Measurements from ENCODE around the gene NCLN.
A peak's percentile ranks its signal among the peaks of the same experiment; 100 is the strongest.
"Not testable (repeated sequence)": the region's sequence is repeated elsewhere in the genome, so short reads cannot be mapped to it uniquely, and the experiment has no call there.

Gene NCLN

DNA sequence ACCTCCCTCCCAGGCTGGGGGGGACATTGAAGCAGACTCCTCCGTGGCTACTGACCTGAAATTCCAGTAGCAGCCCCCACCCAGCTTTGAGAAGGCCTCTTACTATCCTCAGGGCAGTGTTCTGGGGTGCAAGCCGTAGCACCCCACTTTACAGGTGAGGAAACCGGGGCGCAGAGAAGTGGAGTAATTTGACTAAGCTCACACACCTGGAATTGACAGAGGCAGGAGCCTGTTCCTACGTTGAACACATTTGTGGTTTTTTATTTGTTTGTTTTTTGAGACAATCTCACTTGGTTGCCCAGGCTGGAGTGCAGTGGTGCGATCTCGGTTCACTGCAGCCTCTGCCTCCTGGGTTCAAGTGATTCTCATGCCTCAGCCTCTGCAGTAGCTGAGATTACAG, 21.8 kb upstream of the NCLN start:
- peaks cover 24% of the 10 kb centered on the region for H3K4me1 Mint-ChIP-seq
- DNase-seq (no peak), ATAC-seq (no peak)
- no peak overlapping the region for H3K4me3 Mint-ChIP-seq
- H3K36me3 Mint-ChIP-seq (ENCODE audit: low read depth), result peaks cover 10% of the 10 kb centered on the region
- no peaks in the 10 kb centered on the region for H3K27me3 Mint-ChIP-seq
- peaks cover 4% of the 10 kb centered on the region for H3K9me3 Mint-ChIP-seq
- H3K27ac Mint-ChIP-seq, result no peak overlapping the region

DNA sequence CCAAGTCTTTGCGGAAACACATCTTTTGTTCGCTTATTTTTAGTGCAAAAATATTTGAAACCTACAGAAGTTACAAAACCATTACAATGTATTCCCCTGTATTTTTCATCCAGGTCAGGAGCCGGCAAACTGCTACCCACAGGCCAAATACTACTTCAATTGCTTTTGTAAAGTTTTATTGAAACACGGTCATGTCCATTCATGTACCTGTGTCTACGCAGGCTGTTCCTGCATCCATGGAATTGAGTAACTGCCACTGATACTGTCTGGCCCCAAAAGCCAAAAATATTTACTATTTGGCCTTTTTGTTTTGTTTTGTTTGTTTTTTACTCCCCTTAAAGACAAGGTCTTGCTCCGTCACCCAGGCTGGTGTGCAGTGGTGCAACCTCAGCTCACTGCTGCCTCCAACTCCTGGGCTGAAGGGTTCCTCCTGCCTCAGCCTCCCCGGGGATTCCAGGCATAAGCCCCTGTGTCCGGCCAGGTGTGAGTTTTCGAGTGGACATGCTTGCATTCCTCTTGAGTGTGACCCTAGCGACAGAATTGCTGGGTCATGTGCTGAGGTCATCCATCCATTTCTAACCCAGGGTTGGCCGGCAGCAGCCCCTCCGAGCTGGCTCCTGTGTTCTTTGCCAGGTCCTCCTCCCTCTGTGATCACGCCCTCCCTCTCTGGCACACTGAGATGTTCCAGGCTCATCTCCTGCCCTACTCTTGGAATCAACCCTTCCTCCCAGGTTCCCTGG, 18.0 kb upstream of the NCLN start:
- DNase-seq (no peak), ATAC-seq (no peak)
- peaks cover 23% of the 10 kb centered on the region for H3K4me1 Mint-ChIP-seq
- no peaks in the 10 kb centered on the region for H3K36me3 Mint-ChIP-seq (ENCODE audit: low read depth)
- H3K27ac Mint-ChIP-seq, result no peak overlapping the region
- H3K4me3 Mint-ChIP-seq, result no peak overlapping the region
- H3K27me3 Mint-ChIP-seq, result no peaks in the 10 kb centered on the region
- no peaks in the 10 kb centered on the region for H3K9me3 Mint-ChIP-seq

DNA sequence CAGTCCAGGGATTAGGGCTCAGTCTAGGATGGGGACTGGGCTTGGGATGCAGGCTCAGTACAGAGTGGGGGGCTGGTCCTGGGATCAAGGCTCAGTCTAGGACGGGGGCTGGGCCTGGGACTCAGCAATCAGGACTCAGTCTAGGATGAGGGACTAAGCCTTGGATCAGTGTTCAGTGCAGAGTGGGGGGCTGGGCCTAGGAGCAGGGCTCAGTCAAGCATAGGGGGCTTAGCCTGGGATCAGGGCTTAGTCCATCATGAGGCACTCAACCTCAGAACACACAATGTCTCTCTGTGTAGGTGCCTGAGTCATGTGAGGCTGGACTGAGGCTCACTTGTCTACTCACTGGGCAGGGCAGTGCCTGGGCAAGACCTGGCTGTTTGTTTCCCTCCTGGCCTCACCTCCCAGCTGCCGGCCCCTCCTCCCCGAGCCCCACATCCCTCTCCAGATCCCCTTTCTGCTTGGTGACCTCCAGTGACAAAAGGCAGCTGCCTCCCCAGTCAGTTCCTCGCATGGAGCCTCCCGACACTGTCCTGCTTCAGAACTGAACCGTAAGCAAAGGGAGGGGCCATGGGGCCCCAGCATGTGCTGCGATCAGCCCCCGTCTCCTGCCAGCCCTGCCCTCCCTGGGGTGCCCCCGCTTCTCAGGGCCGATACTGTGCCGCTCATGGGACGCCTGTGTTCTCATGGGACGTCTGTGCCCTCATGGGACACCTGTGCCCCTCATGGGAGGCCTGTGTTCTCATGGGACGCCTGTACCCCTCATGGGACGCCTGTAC, 13.6 kb upstream of the NCLN start:
- Mint-ChIP-seq H3K36me3 (ENCODE audit: low read depth) (no peaks in the 10 kb centered on the region), H3K4me3 (no peak overlapping the region), H3K9me3 (no peaks in the 10 kb centered on the region), H3K27ac (peak overlapping the region; percentile 46), H3K4me1 (peaks cover 22% of the 10 kb centered on the region), H3K27me3 (no peaks in the 10 kb centered on the region)
- no peak for DNase-seq
- peak; percentile 36 for ATAC-seq

DNA sequence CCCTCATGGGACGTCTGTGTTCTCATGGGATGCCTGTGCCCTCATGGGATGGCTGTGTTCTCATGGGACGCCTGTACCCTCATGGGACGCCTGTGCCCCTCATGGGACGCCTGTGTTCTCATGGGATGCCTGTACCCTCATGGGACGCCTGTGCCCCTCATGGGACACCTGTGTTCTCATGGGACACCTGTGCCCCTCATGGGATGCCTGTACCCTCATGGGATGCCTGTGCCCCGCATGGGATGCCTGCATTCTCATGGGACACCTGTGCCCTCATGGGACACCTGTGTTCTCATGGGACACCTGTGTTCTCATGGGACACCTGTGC, 13.1 kb upstream of the NCLN start:
- Mint-ChIP-seq H3K4me1 (peaks cover 25% of the 10 kb centered on the region), H3K27ac (peak overlapping the region; percentile 46)
- not testable (repeated sequence) for H3K4me3 Mint-ChIP-seq; H3K9me3 Mint-ChIP-seq; H3K36me3 Mint-ChIP-seq (ENCODE audit: low read depth); H3K27me3 Mint-ChIP-seq; ATAC-seq; DNase-seq

DNA sequence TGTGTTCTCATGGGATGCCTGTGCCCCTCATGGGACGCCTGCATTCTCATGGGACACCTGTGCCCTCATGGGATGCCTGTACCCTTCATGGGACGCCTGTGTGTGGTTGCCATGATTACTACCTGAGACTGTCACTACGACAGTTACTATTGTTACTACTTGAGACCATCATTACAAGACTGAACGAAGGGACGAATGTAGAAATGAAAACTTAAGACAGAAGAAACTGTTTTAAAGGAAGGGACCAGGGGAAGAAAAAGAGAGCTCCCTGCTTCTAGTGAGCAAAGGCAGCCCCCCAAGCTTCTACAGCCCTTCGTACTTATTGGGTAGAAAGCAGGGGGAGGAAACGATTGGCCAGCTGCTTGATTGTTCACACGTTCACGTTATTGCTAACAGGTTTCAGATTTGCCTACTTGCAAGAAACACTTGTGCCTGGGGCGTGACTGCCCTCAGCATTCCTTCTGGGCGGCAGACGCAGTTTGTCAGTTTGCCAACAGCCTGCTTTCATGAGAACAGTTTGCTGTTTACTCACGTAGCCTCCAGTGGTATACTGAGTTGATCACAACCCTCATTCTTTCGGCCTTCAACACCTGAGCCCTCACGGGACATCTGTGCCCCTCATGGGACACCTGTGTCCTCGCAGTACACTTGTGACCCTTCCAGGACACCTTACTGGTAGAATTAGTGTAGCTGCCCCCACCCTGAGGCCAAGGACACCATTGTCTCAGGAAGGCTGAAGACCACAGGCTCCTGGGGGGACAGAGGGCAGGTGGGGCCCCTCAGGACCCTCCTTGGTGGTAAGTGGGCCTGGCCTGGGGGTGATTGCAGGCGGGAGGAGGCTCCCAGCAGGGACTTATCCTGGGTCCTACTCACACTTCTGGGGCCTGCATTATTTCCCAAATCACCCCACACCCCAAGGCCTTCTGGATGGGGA, 9.7 kb upstream of the NCLN start:
- H3K4me1 Mint-ChIP-seq, result peaks cover 24% of the 10 kb centered on the region
- H3K27me3 Mint-ChIP-seq, result no peaks in the 10 kb centered on the region
- peaks cover 13% of the 10 kb centered on the region for H3K36me3 Mint-ChIP-seq (ENCODE audit: low read depth)
- H3K9me3 Mint-ChIP-seq, result no peaks in the 10 kb centered on the region
- ATAC-seq (no peak), DNase-seq (no peak)
- peak overlapping the region; percentile 3 for H3K27ac Mint-ChIP-seq
- H3K4me3 Mint-ChIP-seq, result no peak overlapping the region

DNA sequence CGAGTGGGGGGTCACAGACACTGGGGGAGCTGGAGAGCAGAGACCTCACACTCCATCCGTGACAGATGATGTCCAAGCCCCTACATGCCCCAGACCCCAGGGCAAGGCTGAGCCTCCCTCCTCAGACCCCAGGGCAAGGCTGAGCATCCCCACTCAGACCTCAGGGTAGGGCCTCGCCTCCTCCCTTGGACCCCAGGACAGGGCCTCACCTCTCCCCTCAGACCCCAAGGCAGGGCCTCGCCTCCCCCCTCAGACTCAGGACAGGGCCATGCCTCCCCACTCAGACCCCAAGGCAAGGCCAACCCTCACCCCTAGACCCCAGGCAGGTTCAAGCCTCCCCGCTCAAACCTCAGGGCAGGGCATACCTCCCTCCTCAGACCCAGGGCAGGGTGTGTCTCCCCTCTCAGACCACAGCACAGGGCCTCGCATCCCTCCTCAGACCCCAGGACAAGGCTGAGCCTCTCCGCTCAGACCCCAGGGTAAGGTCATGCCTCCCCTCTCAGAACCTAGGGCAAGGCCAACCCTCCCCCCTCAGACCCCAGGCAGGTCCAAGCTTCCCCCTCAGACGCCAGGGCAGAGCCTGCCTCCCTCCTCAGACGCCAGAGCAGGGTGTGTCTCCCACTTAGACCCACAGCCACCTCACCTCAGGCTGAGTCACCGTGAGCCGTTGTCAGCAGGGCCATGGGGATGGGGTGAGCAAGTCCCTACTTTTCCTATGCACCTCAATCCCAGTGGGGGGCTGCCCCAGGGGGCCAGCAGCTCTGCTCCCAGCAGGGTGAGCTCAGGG, 8.8 kb upstream of the NCLN start:
- Mint-ChIP-seq H3K4me1 (peaks cover 27% of the 10 kb centered on the region), H3K4me3 (peak overlapping the region; percentile 64), H3K27ac (peak overlapping the region; percentile 79), H3K27me3 (no peaks in the 10 kb centered on the region), H3K36me3 (ENCODE audit: low read depth) (peaks cover 16% of the 10 kb centered on the region), H3K9me3 (no peaks in the 10 kb centered on the region)
- DNase-seq (peak; percentile 74), ATAC-seq (peak; percentile 76)

DNA sequence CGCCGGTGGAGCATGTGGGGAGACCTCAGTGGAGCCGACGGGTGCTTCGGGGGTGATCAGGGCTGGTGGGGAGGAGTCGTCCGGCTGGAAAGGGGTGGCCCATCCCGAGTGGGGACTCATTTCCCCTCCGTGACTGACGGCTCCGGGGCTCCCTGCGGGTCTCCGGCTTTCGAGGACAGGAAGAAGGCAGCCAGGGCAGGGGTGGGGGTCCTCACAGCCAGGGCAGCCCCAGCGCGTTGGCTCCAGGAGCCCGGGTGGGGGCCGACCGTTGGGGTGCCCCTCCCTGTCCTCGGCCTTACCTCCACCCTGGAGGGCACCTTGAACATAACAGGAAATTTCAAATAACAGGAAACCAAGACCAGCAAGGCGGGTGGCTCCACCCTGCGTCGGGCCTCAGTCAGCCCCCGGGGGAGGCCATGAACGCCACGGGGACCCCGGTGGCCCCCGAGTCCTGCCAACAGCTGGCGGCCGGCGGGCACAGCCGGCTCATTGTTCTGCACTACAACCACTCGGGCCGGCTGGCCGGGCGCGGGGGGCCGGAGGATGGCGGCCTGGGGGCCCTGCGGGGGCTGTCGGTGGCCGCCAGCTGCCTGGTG, 7.3 kb upstream of the NCLN start, which contains the start of gene S1PR4:
S1PR4 (plus strand) TSS at position 393 of the 596 bp plus-strand sequence; CDS start at position 417, 24 bp downstream.
- peaks cover 38% of the 10 kb centered on the region for H3K4me1 Mint-ChIP-seq
- no peaks in the 10 kb centered on the region for H3K27me3 Mint-ChIP-seq
- DNase-seq (peak; percentile 70), ATAC-seq (peak; percentile 67)
- H3K27ac Mint-ChIP-seq, result peak within 1 kb of the TSS; percentile 95
- no peaks in the 10 kb centered on the region for H3K9me3 Mint-ChIP-seq
- H3K36me3 Mint-ChIP-seq (ENCODE audit: low read depth), result peaks cover 20% of the 10 kb centered on the region
- peak within 1 kb of the TSS; percentile 92 for H3K4me3 Mint-ChIP-seq

DNA sequence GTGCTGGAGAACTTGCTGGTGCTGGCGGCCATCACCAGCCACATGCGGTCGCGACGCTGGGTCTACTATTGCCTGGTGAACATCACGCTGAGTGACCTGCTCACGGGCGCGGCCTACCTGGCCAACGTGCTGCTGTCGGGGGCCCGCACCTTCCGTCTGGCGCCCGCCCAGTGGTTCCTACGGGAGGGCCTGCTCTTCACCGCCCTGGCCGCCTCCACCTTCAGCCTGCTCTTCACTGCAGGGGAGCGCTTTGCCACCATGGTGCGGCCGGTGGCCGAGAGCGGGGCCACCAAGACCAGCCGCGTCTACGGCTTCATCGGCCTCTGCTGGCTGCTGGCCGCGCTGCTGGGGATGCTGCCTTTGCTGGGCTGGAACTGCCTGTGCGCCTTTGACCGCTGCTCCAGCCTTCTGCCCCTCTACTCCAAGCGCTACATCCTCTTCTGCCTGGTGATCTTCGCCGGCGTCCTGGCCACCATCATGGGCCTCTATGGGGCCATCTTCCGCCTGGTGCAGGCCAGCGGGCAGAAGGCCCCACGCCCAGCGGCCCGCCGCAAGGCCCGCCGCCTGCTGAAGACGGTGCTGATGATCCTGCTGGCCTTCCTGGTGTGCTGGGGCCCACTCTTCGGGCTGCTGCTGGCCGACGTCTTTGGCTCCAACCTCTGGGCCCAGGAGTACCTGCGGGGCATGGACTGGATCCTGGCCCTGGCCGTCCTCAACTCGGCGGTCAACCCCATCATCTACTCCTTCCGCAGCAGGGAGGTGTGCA, 6.6 kb upstream of the NCLN start:
- H3K27me3 Mint-ChIP-seq, result no peaks in the 10 kb centered on the region
- peak overlapping the region; percentile 92 for H3K4me3 Mint-ChIP-seq
- peak; percentile 12 for ATAC-seq

DNA sequence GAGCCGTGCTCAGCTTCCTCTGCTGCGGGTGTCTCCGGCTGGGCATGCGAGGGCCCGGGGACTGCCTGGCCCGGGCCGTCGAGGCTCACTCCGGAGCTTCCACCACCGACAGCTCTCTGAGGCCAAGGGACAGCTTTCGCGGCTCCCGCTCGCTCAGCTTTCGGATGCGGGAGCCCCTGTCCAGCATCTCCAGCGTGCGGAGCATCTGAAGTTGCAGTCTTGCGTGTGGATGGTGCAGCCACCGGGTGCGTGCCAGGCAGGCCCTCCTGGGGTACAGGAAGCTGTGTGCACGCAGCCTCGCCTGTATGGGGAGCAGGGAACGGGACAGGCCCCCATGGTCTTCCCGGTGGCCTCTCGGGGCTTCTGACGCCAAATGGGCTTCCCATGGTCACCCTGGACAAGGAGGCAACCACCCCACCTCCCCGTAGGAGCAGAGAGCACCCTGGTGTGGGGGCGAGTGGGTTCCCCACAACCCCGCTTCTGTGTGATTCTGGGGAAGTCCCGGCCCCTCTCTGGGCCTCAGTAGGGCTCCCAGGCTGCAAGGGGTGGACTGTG, 5.9 kb upstream of the NCLN start:
- peak overlapping the region; percentile 92 for H3K4me3 Mint-ChIP-seq
- peak overlapping the region; percentile 95 for H3K27ac Mint-ChIP-seq
- H3K9me3 Mint-ChIP-seq, result no peaks in the 10 kb centered on the region
- DNase-seq (peak; percentile 55), ATAC-seq (peak; percentile 22)
- H3K27me3 Mint-ChIP-seq, result no peaks in the 10 kb centered on the region
- peaks cover 49% of the 10 kb centered on the region for H3K4me1 Mint-ChIP-seq
- H3K36me3 Mint-ChIP-seq (ENCODE audit: low read depth), result peaks cover 20% of the 10 kb centered on the region

More for the DNA sequence above, 6.6 kb upstream of the NCLN start:
- Mint-ChIP-seq H3K4me1 (peaks cover 42% of the 10 kb centered on the region), H3K9me3 (no peaks in the 10 kb centered on the region), H3K36me3 (ENCODE audit: low read depth) (peaks cover 20% of the 10 kb centered on the region), H3K27ac (peak overlapping the region; percentile 95)
- peak; percentile 44 for DNase-seq

DNA sequence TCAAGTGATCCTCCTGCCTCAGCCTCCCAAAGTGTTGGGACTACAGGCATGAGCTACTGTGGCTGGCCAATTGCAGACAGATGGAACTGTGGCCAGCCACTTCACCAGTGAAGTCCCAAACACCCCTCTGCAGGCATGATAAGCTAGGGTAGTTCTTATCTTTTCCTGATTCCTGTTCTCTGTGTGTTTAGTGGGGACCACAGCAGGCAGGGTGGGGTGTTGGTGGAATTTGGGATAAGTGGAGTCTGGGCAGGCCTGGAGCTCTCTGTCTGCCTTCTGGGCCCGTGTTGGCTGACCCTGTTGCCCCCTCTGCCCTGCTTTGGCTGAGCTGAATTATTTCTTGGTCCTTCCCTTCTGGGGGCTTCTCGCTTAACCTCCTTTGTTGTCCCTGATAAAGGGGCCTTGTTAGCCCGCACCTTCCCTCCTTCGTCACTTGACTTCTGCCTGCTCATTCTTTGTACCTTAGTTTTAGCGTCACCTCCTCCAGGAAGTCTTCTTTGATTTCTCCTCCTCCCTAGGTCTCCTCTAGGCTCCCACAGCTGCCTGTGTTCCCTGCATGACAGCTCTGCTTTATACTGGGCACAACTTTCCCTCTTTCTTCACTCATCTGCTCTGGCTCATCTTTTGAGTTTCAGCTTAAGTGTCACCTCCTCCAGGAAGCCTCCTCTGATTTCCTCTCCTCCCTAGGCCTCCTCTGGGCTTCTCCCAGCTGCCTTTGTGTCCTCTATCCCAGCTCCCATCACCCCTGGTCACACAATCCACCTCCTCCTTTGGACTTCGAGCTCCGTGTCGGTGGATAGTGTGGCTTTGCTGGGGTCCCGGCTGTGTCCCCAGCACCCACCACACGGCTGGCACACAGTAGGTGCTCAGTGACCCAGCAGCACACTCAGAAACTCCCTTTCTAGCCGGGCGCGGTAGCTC, 1.7 kb upstream of the NCLN start:
- peaks cover 32% of the 10 kb centered on the region for H3K36me3 Mint-ChIP-seq (ENCODE audit: low read depth)
- no peak for ATAC-seq
- H3K4me1 Mint-ChIP-seq, result peaks cover 60% of the 10 kb centered on the region
- DNase-seq, result no peak
- no peaks in the 10 kb centered on the region for H3K27me3 Mint-ChIP-seq
- no peaks in the 10 kb centered on the region for H3K9me3 Mint-ChIP-seq
- H3K27ac Mint-ChIP-seq, result peak overlapping the region; percentile 99
- H3K4me3 Mint-ChIP-seq, result peak overlapping the region; percentile 95

DNA sequence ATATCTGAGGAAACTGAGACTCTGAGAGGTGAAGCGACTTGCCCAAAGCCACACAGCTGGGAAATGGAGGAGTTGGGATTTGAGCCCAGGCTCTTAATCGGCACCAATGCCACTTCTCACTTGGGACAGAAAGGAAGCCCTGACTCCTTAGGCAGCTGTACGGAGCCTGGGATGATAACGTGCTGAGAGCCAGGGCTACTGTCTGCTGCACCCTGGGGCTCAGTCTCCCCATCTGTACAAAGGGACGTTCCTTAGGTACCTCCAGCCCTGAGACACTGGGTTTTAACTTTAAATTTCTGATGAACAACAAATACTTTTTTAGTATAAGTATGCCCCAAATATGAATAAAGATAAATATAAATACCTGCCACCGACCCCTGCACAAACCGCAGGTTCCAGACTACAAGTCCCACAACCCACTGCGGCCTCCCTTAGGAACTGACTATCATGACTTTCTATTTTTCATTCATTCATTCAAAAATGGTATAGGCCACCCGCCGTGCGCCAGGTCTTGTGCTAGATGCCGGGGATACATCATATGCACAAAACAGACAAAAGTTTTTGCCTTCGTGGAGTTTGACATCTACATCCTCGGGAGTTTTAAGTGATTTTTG, 776 bp upstream of the NCLN start:
- H3K4me1 Mint-ChIP-seq, result peaks cover 63% of the 10 kb centered on the region
- peaks cover 29% of the 10 kb centered on the region for H3K36me3 Mint-ChIP-seq (ENCODE audit: low read depth)
- DNase-seq, result peak; percentile 69
- H3K27ac Mint-ChIP-seq, result peak overlapping the region; percentile 99
- H3K9me3 Mint-ChIP-seq, result no peaks in the 10 kb centered on the region
- no peaks in the 10 kb centered on the region for H3K27me3 Mint-ChIP-seq
- peak; percentile 13 for ATAC-seq
- peak overlapping the region; percentile 95 for H3K4me3 Mint-ChIP-seq
